Measurements from ENCODE around the gene TUBB4A.
A peak's percentile ranks its signal among the peaks of the same experiment; 100 is the strongest.
"Not testable (repeated sequence)": the region's sequence is repeated elsewhere in the genome, so short reads cannot be mapped to it uniquely, and the experiment has no call there.

Gene TUBB4A

GRCh38 chr19:6521718-6522646 is 19.9 kb upstream of the TUBB4A start:
- H3K27me3 ChIP-seq (ENCODE audit: control insufficient read depth, insufficient read depth, low read length) = no peaks in the 10 kb centered on the region
- no peaks in the 10 kb centered on the region for H3K36me3 ChIP-seq (ENCODE audit: control insufficient read depth, insufficient read depth, low read length)
- H3K4me1 ChIP-seq (ENCODE audit: control insufficient read depth, insufficient read depth, low read length) = no peaks in the 10 kb centered on the region
- H3K4me3 ChIP-seq (ENCODE audit: low read depth, low read length) = no peak overlapping the region
- H3K9ac ChIP-seq (ENCODE audit: low read depth, low read length) = no peak overlapping the region
- H3K9me3 ChIP-seq (ENCODE audit: control insufficient read depth, insufficient read depth, low read length) = no peaks in the 10 kb centered on the region

- Histone ChIP-seq H3K9ac (ENCODE audit: low read depth, low read length) (no peak overlapping the region), H3K27me3 (ENCODE audit: control insufficient read depth, insufficient read depth, low read length) (no peaks in the 10 kb centered on the region), H3K4me1 (ENCODE audit: control insufficient read depth, insufficient read depth, low read length) (no peaks in the 10 kb centered on the region), H3K4me3 (ENCODE audit: low read depth, low read length) (no peak overlapping the region), H3K36me3 (ENCODE audit: control insufficient read depth, insufficient read depth, low read length) (no peaks in the 10 kb centered on the region), H3K9me3 (ENCODE audit: control insufficient read depth, insufficient read depth, low read length) (no peaks in the 10 kb centered on the region)
These were observed 17.2 kb upstream of the TUBB4A start for GRCh38 chr19:6519289-6519688.

DNA sequence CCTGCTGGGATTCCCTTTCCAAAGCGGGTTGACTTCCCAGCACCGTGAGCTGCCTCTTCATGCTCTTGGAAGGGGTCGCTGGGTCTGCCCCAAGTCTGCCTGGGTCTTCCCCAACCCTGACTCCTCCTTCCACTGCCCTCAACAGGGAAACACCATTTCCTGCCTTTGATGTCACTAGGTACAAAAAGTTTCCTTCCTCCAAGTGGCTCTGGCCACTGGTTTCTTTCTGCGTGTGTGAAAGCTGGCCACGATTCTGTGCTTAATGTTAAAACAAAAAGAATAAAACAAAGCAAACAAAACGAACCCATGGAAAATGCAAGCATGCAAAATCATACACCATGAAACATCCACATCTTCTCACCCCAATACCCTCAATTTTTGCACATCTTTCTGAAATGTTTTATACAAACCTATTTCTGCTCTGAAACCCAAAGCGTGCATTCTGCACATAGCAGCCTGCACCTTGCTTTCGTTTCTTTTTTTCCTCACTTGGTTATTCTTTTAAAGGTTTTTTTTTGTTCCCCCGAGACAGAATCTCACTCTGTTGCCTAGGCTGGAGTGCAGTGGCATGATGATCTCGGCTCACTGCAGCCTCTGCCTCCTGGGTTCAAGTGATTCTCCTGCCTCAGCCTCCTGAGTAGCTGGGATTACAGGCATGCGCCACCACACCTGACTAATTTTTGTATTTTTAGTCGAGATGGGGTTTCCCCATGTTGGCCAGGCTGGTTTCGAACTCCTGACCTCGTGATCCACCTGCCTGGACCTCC is 16.2 kb upstream of the TUBB4A start:
- no peak overlapping the region for H3K9ac ChIP-seq (ENCODE audit: low read depth, low read length)

DNA sequence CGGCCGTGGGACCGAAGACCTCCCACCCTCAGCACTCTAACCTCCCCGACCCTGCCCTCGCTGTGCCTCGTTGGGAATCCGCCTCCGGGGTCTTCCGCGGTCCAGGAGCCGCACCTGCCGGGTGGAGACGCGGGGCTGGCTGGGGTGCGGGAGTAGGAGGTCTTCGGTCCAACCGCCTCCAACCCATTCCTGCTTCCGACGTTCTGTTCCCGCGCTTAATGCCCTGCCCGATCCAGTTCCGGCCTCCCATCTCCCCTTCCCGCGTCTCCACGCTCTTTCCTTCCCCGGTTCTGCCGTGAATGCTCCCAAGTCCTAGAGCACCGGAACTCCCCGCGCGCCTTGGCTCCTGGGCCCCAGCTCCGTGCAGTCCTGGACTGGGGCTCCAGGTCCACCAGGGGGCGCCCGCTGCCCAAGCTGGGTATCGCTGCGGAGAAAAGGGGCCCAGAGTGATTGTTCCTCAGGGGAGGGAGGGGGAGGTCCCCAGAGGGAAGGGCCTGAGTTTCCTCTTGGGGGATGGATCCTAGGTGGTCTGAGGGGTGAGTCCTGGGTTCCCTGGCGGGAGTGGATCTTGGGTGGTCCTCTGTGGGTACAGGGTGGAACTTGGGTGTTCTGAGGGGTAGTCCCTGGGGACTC is 14.7 kb upstream of the TUBB4A start:
- Histone ChIP-seq H3K27me3 (ENCODE audit: control insufficient read depth, insufficient read depth, low read length) (no peaks in the 10 kb centered on the region), H3K9me3 (ENCODE audit: control insufficient read depth, insufficient read depth, low read length) (no peaks in the 10 kb centered on the region), H3K4me1 (ENCODE audit: control insufficient read depth, insufficient read depth, low read length) (no peaks in the 10 kb centered on the region), H3K4me3 (ENCODE audit: low read depth, low read length) (peak overlapping the region; percentile 88), H3K36me3 (ENCODE audit: control insufficient read depth, insufficient read depth, low read length) (no peaks in the 10 kb centered on the region), H3K9ac (ENCODE audit: low read depth, low read length) (no peak overlapping the region)

More for the DNA sequence above, 16.2 kb upstream of the TUBB4A start:
- Histone ChIP-seq H3K36me3 (ENCODE audit: control insufficient read depth, insufficient read depth, low read length) (no peaks in the 10 kb centered on the region), H3K27me3 (ENCODE audit: control insufficient read depth, insufficient read depth, low read length) (no peaks in the 10 kb centered on the region), H3K4me1 (ENCODE audit: control insufficient read depth, insufficient read depth, low read length) (no peaks in the 10 kb centered on the region), H3K4me3 (ENCODE audit: low read depth, low read length) (no peak overlapping the region), H3K9me3 (ENCODE audit: control insufficient read depth, insufficient read depth, low read length) (no peaks in the 10 kb centered on the region)

GRCh38 chr19:6516018-6516658 is 14.0 kb upstream of the TUBB4A start:
- Histone ChIP-seq H3K9me3 (ENCODE audit: control insufficient read depth, insufficient read depth, low read length) (no peaks in the 10 kb centered on the region), H3K4me1 (ENCODE audit: control insufficient read depth, insufficient read depth, low read length) (no peaks in the 10 kb centered on the region), H3K27me3 (ENCODE audit: control insufficient read depth, insufficient read depth, low read length) (no peaks in the 10 kb centered on the region), H3K4me3 (ENCODE audit: low read depth, low read length) (peak overlapping the region; percentile 88), H3K36me3 (ENCODE audit: control insufficient read depth, insufficient read depth, low read length) (no peaks in the 10 kb centered on the region), H3K9ac (ENCODE audit: low read depth, low read length) (no peak overlapping the region)

DNA sequence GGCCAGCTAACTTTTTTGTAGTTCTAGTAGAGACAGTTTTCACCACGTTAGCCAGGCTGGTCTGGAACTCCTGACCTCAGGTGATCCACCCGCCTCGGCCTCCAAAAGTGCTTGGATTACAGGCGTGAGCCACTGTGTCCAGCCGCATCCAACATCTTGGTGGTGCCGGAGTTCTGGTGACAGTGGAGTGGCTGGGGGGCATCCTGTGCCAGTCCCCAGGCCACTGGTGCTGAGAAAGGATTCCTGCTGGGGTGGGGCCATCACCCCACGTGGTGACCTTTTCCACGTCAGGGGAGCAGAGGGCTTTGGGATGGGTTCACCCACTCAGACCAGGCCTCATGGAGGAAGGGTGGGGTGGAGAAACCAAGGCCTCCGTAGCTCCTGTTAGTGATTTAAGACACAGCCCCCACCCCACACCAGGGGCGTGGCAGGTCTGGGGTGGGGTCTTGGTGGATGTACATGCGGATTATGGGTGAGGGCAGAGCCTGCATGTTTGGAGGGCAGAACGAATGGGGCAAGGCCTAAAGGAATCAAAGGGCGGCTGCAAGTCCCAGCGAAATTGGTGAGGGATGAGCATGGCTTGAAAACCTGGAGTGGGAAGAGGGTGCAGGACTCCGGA is 12.9 kb upstream of the TUBB4A start:
- H3K27me3 ChIP-seq (ENCODE audit: control insufficient read depth, insufficient read depth, low read length) = no peaks in the 10 kb centered on the region
- H3K4me3 ChIP-seq (ENCODE audit: low read depth, low read length) = no peak overlapping the region
- no peaks in the 10 kb centered on the region for H3K36me3 ChIP-seq (ENCODE audit: control insufficient read depth, insufficient read depth, low read length)
- no peak overlapping the region for H3K9ac ChIP-seq (ENCODE audit: low read depth, low read length)
- H3K9me3 ChIP-seq (ENCODE audit: control insufficient read depth, insufficient read depth, low read length) = no peaks in the 10 kb centered on the region
- H3K4me1 ChIP-seq (ENCODE audit: control insufficient read depth, insufficient read depth, low read length) = no peaks in the 10 kb centered on the region

GRCh38 chr19:6514089-6514488 is 12.0 kb upstream of the TUBB4A start:
- Histone ChIP-seq H3K27me3 (ENCODE audit: control insufficient read depth, insufficient read depth, low read length) (no peaks in the 10 kb centered on the region), H3K9ac (ENCODE audit: low read depth, low read length) (no peak overlapping the region), H3K4me1 (ENCODE audit: control insufficient read depth, insufficient read depth, low read length) (no peaks in the 10 kb centered on the region)

DNA sequence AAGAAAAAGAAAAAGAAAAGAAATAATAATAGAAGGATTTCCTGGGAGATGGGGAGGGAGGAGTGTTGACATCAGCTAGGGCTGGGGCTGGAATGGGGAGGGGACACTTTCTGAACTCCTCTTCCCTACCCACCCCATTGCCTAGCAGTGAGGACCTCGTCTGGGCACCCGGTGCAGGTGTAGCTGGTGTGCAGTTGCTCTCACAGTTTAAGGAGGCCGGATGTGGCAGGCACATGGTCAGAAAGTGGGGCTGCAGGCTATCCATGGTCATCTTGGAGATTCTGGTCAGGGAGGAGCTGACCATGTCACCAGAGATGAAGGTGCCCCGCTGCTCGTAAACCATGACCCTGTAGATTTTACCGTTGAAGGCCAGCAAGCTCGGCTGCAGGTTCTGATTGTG is 8.5 kb upstream of the TUBB4A start:
- H3K27me3 ChIP-seq (ENCODE audit: control insufficient read depth, insufficient read depth, low read length) = no peaks in the 10 kb centered on the region
- H3K9me3 ChIP-seq (ENCODE audit: control insufficient read depth, insufficient read depth, low read length) = no peaks in the 10 kb centered on the region
- H3K4me1 ChIP-seq (ENCODE audit: control insufficient read depth, insufficient read depth, low read length) = no peaks in the 10 kb centered on the region
- no peak overlapping the region for H3K4me3 ChIP-seq (ENCODE audit: low read depth, low read length)
- H3K9ac ChIP-seq (ENCODE audit: low read depth, low read length) = no peak overlapping the region
- H3K36me3 ChIP-seq (ENCODE audit: control insufficient read depth, insufficient read depth, low read length) = no peaks in the 10 kb centered on the region

More at GRCh38 chr19:6514089-6514488, 12.0 kb upstream of the TUBB4A start:
- H3K4me3 ChIP-seq (ENCODE audit: low read depth, low read length) = no peak overlapping the region
- no peaks in the 10 kb centered on the region for H3K9me3 ChIP-seq (ENCODE audit: control insufficient read depth, insufficient read depth, low read length)
- H3K36me3 ChIP-seq (ENCODE audit: control insufficient read depth, insufficient read depth, low read length) = no peaks in the 10 kb centered on the region

DNA sequence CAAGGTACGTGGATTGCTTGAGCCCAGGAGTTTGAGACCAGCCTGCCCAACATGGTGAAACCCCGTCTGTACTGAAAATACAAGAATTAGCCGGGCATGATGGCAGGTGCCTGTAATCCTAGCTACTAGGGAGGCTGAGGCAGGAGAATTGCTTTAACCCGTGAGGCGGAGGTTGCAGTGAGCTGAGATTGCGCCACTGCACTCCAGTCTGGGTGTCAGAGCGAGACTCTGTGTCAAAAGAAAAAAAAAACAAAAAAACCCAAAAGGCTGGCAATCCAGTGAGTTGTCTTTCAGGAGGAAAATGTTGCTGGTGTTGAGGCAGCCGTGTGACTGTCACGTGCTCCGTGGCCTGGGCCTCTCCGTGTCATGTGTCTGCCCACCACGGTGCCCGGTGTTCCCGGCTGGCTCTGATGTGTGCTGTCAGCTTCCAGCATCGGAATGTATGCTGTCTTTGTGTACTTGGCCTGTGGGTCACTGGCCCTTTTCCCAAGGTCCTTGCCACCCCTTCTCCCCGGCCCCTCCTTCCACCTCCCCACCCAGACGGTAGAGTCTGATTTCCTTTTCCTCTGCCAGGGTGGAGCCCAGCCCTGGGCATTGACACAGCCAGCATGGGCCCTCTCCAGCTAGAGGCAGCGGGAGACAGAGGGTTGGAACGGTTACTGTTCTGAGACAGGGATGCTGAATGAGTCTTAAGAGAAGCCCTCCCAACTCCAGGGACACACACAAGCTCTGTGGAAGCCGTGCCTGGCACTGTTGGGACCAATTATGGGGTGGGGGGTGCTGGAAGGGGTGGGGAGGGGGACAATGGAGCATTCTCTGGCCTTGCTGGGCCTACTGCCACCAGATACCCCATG is 7.2 kb upstream of the TUBB4A start:
- Histone ChIP-seq H3K4me3 (ENCODE audit: low read depth, low read length) (no peak overlapping the region), H3K27me3 (ENCODE audit: control insufficient read depth, insufficient read depth, low read length) (no peaks in the 10 kb centered on the region), H3K36me3 (ENCODE audit: control insufficient read depth, insufficient read depth, low read length) (no peaks in the 10 kb centered on the region), H3K9ac (ENCODE audit: low read depth, low read length) (no peak overlapping the region), H3K9me3 (ENCODE audit: control insufficient read depth, insufficient read depth, low read length) (no peaks in the 10 kb centered on the region), H3K4me1 (ENCODE audit: control insufficient read depth, insufficient read depth, low read length) (no peaks in the 10 kb centered on the region)

GRCh38 chr19:6508028-6508771 is 6.1 kb upstream of the TUBB4A start:
- H3K4me1 ChIP-seq (ENCODE audit: control insufficient read depth, insufficient read depth, low read length); H3K27me3 ChIP-seq (ENCODE audit: control insufficient read depth, insufficient read depth, low read length); H3K9me3 ChIP-seq (ENCODE audit: control insufficient read depth, insufficient read depth, low read length); H3K4me3 ChIP-seq (ENCODE audit: low read depth, low read length); H3K36me3 ChIP-seq (ENCODE audit: control insufficient read depth, insufficient read depth, low read length); H3K9ac ChIP-seq (ENCODE audit: low read depth, low read length): not testable (repeated sequence)

Measured in iPS-15b (cell line).